Measurements from ENCODE around the gene LIPT2. TPM values are rescaled to one million over a fixed set of nuclear protein-coding genes. Genes with fewer than 3 reads are reported as not detected.

The LIPT2 gene
- total RNA-seq, 4 donors from 2014 or later = 5.0 to 19.5 (median 7.3) TPM

DNA sequence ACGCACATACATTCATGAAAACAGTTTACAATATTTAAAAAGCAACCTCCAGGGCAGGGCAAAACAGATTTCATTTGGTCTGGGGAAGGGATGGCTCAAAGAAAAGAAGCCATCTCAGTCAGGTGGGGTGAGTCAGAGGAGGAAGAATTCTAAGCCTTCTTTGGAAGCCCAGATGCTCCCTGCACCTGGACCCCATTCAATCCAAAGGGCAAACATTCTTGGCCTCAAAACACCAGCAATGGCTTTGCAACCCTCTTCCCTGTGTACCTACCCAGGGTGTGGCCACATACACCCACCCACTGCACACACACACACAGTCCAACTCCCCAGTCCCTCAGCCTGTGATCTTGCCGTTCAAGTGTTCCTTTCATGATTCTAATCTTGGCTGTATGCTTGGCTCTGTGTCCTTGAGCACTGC lies 28.2 kb downstream of the LIPT2 start:
- TF ChIP-seq POLR2A (IDR thresholded peaks at IDR 0.05) = no peak
- TF ChIP-seq, protein P1, sequence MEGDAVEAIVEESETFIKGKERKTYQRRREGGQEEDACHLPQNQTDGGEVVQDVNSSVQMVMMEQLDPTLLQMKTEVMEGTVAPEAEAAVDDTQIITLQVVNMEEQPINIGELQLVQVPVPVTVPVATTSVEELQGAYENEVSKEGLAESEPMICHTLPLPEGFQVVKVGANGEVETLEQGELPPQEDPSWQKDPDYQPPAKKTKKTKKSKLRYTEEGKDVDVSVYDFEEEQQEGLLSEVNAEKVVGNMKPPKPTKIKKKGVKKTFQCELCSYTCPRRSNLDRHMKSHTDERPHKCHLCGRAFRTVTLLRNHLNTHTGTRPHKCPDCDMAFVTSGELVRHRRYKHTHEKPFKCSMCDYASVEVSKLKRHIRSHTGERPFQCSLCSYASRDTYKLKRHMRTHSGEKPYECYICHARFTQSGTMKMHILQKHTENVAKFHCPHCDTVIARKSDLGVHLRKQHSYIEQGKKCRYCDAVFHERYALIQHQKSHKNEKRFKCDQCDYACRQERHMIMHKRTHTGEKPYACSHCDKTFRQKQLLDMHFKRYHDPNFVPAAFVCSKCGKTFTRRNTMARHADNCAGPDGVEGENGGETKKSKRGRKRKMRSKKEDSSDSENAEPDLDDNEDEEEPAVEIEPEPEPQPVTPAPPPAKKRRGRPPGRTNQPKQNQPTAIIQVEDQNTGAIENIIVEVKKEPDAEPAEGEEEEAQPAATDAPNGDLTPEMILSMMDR (IDR thresholded peaks at IDR 0.05) = no peak
- DNase-seq = no peak
- intact Hi-C loops (cut with DNase I; ENCODE audit: low total_unique reads) = no loop called here
- Histone ChIP-seq H3K4me1 (no peaks in the 10 kb centered on the region), H3K4me3 (no peak overlapping the region), H3K9me3 (no peaks in the 10 kb centered on the region), H3K36me3 (no peaks in the 10 kb centered on the region), H3K27me3 (no peaks in the 10 kb centered on the region), H3K27ac (no peak overlapping the region)

- Histone ChIP-seq H3K27me3 (no peaks in the 10 kb centered on the region), H3K4me3 (no peak overlapping the region), H3K36me3 (no peaks in the 10 kb centered on the region), H3K9me3 (no peaks in the 10 kb centered on the region), H3K27ac (no peak overlapping the region), H3K4me1 (no peaks in the 10 kb centered on the region)
- no peak for DNase-seq
- TF ChIP-seq, protein P1 (IDR thresholded peaks at IDR 0.05) = no peak
- no peak for TF ChIP-seq POLR2A (IDR thresholded peaks at IDR 0.05)
- intact Hi-C loops (cut with DNase I; ENCODE audit: low total_unique reads) = no loop called here
Observed at GRCh38 chr11:74464746-74465145, 28.8 kb downstream of the LIPT2 start.

- intact Hi-C loops (cut with DNase I; ENCODE audit: low total_unique reads) = no loop called here
- H3K27ac ChIP-seq = no peak overlapping the region
Observed at GRCh38 chr11:74463216-74463615, 30.3 kb downstream of the LIPT2 start.

DNA sequence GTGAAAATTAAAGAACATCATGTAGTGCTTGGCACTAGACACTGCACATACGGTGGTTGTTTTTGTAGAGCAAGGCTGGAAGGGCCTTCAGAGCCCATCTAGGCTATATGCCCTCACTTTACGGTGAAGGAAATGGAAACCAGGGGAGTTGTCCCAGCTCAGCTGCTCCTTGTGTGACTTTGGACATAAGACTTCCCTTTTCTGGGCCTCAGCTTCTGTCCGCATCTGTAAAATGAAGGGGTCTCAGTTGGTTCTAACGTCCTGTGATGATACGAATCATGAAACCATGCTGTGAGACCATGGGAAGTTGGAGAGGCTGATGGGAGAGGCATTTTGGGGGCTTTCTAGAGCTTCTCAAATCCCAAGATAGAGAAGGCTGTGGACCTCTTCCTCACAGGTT lies 30.9 kb downstream of the LIPT2 start:
- Histone ChIP-seq H3K4me3 (no peak overlapping the region), H3K36me3 (no peaks in the 10 kb centered on the region), H3K27me3 (no peaks in the 10 kb centered on the region), H3K27ac (peak overlapping the region; percentile 60 to 65), H3K9me3 (no peaks in the 10 kb centered on the region), H3K4me1 (no peaks in the 10 kb centered on the region)
- no peak for TF ChIP-seq POLR2A (IDR thresholded peaks at IDR 0.05)
- TF ChIP-seq, protein P1 (IDR thresholded peaks at IDR 0.05) = no peak
- no peak for DNase-seq
- intact Hi-C loops (cut with DNase I; ENCODE audit: low total_unique reads) = no loop called here

More at GRCh38 chr11:74463216-74463615, 30.3 kb downstream of the LIPT2 start:
- Histone ChIP-seq H3K4me1 (no peaks in the 10 kb centered on the region), H3K36me3 (no peaks in the 10 kb centered on the region), H3K9me3 (no peaks in the 10 kb centered on the region), H3K27me3 (no peaks in the 10 kb centered on the region), H3K4me3 (no peak overlapping the region)
- DNase-seq = no peak
- TF ChIP-seq POLR2A (IDR thresholded peaks at IDR 0.05) = no peak
- TF ChIP-seq, protein P1 (IDR thresholded peaks at IDR 0.05) = no peak

DNA sequence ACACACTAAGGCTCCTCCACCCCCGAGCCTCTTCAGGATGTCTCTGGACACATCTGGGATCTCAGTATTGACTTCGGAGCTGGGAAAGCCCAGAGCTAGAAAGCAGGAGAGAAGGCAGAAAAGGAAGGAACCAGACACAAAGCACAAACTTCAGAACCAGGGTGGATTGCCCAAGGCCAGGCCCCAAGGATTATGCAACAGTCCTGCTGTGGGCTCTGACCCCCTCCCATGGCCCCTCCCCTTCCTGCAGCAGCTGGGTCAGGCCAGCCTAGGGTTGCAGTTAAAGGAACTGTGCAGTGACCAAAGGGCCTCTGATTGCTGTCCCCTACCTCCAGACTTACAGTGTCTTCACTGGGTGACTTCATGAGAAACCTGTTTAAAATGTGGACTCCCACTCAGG lies 31.5 kb downstream of the LIPT2 start:
- Histone ChIP-seq H3K4me1 (no peaks in the 10 kb centered on the region), H3K36me3 (no peaks in the 10 kb centered on the region), H3K27ac (peak overlapping the region; percentile 60 to 65), H3K4me3 (no peak overlapping the region), H3K9me3 (no peaks in the 10 kb centered on the region), H3K27me3 (no peaks in the 10 kb centered on the region)
- intact Hi-C loops (cut with DNase I; ENCODE audit: low total_unique reads) = no loop called here
- no peak for TF ChIP-seq POLR2A (IDR thresholded peaks at IDR 0.05)
- TF ChIP-seq, protein P1 (IDR thresholded peaks at IDR 0.05) = no peak
- peak; percentile 73 to 80 for DNase-seq

All from uterus (tissue), 4 donors.